WTC11 (cell line): ENCODE data around the gene RASAL3. TPM values are rescaled to one million over a fixed set of nuclear protein-coding genes. Genes with fewer than 3 reads are reported as not detected.
A peak's percentile ranks its signal among the peaks of the same experiment; 100 is the strongest.

Experiments used
- ATAC-seq: fragments of 200-7000 bp; cut with Tn5 transposase; 2 replicates; pipeline ENCODE4 v1.10.0; 2021; ENCODE audit warnings: mild to moderate bottlenecking, moderate library complexity
- CTCF ChIA-PET: fragments of 300-600 bp; sonication (Branson Sonifier 250); formaldehyde crosslinking; loops from one replicate; lab custom pipeline; 2021; ENCODE audit warnings: antibody characterized with exemption; lab: Charles Lee
- POLR2A ChIA-PET: fragments of 350-600 bp; sonication (Branson Sonifier 250); formaldehyde crosslinking; loops from one replicate; lab custom pipeline; 2021; ENCODE audit warnings: antibody characterized with exemption; lab: Charles Lee
- DNase-seq: peaks from one replicate; pipeline ENCODE4 v3.0.0; 2021; ENCODE audit warnings: low spot score
- H3K27ac Mint-ChIP-seq: 2 replicates; pipeline ENCODE4 v1.8.0; 2021; ENCODE audit warnings: mixed read lengths
- H3K27me3 Mint-ChIP-seq: 2 replicates; pipeline ENCODE4 v1.8.0; 2021; ENCODE audit warnings: low read depth, mild to moderate bottlenecking, moderate library complexity, mixed read lengths
- H3K36me3 Mint-ChIP-seq: 2 replicates; pipeline ENCODE4 v1.8.0; 2021; ENCODE audit warnings: mixed read lengths
- H3K4me1 Mint-ChIP-seq: 2 replicates; pipeline ENCODE4 v1.8.0; 2022; ENCODE audit warnings: mixed read lengths
- H3K4me3 Mint-ChIP-seq: 2 replicates; pipeline ENCODE4 v1.8.0; 2021; ENCODE audit warnings: mild to moderate bottlenecking, moderate library complexity, mixed read lengths
- H3K9me3 Mint-ChIP-seq: 2 replicates; pipeline ENCODE4 v1.8.0; 2021; ENCODE audit warnings: mixed read lengths
- GTF2I ChIP-seq: fragments of 250-450 bp; sonication (Bioruptor Pico); conservative IDR thresholded peaks from 2 replicates; pipeline ENCODE4 v1.4.0; 2021; ENCODE audit warnings: mild to moderate bottlenecking
- JUN ChIP-seq: sonication (generic); formaldehyde crosslinking; IDR thresholded peaks from 2 replicates; pipeline ENCODE4 v1.8.0; 2023; ENCODE audit warnings: mild to moderate bottlenecking, missing genetic modification reagents
- PRRX2 ChIP-seq: fragments of 250-450 bp; sonication (Bioruptor Pico); IDR thresholded peaks from 2 replicates; pipeline ENCODE4 v1.8.0; 2021; ENCODE audit warnings: mild to moderate bottlenecking
- SP1 ChIP-seq: sonication (generic); formaldehyde crosslinking; conservative IDR thresholded peaks from 2 replicates; pipeline ENCODE4 v1.8.1; 2022; ENCODE audit warnings: missing genetic modification reagents
- TP53 ChIP-seq: sonication (generic); formaldehyde crosslinking; IDR thresholded peaks from 2 replicates; pipeline ENCODE4 v1.8.1; 2023; ENCODE audit warnings: mild to moderate bottlenecking, missing genetic modification reagents
- total RNA-seq: library from RNA; stranded (reverse); gene quantifications from 3 replicates; pipeline ENCODE4 v1.2.3, GENCODE V29; 2021
- TF ChIP-seq, protein P1 (sequence below): fragments of 250-450 bp; sonication (Bioruptor Pico); IDR thresholded peaks from 2 replicates; pipeline ENCODE4 v1.9.0; 2021; ENCODE audit warnings: mild to moderate bottlenecking
- TF ChIP-seq, protein P2 (sequence below): sonication (generic); formaldehyde crosslinking; IDR thresholded peaks from 2 replicates; pipeline ENCODE4 v1.8.0; 2022; ENCODE audit warnings: mild to moderate bottlenecking, missing genetic modification reagents
- TF ChIP-seq, protein P3 (sequence below): sonication (generic); formaldehyde crosslinking; IDR thresholded peaks from 2 replicates; pipeline ENCODE4 v1.8.1; 2022; ENCODE audit warnings: mild to moderate bottlenecking, missing genetic modification reagents, moderate library complexity, borderline replicate concordance
- TF ChIP-seq, protein P4 (sequence below): sonication (generic); formaldehyde crosslinking; IDR thresholded peaks from 2 replicates; pipeline ENCODE4 v1.8.0; 2022; ENCODE audit warnings: mild to moderate bottlenecking, missing genetic modification reagents
- TF ChIP-seq, protein P5 (sequence below): sonication (generic); formaldehyde crosslinking; IDR thresholded peaks from 2 replicates; pipeline ENCODE4 v1.8.0; 2023; ENCODE audit warnings: missing genetic modification reagents, mild to moderate bottlenecking, borderline replicate concordance
- TF ChIP-seq, protein P6 (sequence below): sonication (generic); formaldehyde crosslinking; IDR thresholded peaks from 2 replicates; pipeline ENCODE4 v1.8.1; 2023; ENCODE audit warnings: mild to moderate bottlenecking, missing genetic modification reagents
- TF ChIP-seq, protein P7 (sequence below): sonication (generic); formaldehyde crosslinking; IDR thresholded peaks from 2 replicates; pipeline ENCODE4 v1.8.0; 2023; ENCODE audit warnings: mild to moderate bottlenecking, missing genetic modification reagents

The RASAL3 gene
- total RNA-seq, 1 experiment from 2014 or later, result 1.6 TPM

DNA sequence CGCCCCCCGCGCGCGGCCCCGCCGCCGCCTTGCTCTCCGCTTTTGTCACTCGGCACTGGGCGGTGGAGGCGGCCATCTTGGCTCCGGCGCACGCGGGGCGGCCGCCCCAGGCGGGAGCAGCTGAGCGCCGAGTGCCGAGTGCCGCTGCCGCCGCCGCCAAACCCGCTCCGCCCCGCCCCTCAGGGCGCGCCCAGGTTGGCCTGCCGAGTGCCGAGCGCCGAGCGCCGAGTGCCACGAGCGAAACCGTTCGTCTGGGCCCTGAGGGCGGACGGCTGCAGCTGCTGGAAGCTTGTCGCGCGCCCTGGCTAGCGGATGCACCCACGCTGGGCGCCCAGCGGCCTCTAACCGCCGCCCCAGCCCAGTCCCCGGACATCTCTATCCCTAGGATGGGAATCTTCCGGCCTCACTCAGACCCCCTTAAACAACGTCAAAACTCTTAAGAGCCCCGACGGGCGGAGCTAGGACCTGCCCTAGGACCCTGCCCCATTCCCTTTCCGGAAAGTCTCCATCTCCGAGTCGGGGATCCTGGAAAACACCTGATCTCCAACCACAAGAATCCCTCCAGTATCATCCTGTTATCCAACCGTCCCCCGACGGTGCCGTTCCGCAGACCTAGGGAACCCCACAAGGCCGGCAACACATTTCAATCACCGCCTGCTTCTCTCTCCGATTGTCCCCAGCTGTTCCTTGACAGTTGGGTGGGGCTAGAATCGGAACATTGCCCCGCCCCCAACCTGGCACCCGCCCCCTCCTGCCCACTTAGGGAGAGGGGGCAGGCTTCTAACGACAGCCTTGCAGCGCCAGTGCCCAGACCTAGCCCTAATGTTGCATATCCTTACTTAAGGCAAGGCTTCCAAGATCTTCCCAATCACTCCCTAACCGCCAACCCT lies 31.5 kb downstream of the RASAL3 start (continued):
- TF ChIP-seq SP1 (CRISPR knock-in tag), result peak; percentile 93
- TF ChIP-seq, all 79 proteins: peak for 14

DNA sequence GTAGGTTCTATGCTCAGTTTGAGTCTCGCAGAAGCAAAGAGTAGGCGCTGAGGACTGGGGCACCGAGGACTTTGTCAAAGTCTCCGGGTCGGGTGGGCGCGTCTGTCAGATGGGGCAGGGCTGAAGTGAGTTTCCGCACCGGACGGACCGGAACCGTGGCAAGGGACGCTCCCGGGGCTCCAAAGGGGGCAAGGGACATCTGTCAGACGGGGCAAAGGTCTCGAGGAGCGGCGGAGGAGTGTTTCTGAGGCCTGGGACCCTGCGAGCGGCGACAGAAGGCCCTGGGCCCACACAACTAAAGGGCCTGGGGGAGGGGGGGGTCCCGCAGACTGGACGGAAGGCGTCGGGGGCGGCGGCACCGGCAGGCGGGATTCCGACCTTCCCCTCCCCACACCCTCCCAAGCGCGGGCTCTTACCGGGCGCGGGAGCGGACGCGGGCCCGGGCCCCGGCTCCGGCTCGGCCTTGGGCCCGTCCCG lies 32.3 kb downstream of the RASAL3 start:
- POLR2A ChIA-PET, result interaction anchor here (1.0 to 2.4 kb wide), 3 partner anchors 13 to 124 kb away, joined by 3 to 22 read pairs (median 9); partner anchors contain the start of gene AKAP8L

DNA sequence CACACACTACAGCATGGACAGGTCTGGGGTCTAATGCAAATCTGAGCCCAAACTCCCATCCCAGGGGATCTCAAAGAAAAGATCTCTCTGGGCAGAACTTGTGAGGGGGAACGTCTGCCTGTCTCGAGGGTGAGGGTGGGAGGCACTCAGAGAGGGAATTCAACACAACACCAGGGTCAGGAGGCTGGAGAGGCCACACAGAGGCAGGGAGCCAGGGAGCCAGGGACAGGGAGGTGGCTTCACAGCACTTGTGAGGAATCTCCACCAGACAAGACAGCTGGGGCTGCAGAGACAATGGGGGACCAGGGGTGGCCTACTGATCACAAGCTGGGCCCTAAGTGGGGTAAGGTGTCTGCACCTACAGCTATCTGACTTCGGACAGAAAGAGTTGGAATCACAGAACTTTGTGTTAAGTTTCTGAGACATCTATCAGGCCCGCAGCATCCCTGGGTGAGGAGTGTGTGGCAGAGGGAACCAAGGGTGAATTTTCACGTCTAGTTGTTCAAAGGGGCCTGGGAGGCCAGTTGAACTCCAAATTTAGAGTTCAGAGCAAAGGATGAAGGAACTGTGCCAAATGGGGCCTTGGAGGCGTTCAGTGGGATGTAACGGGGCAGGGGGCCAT lies 32.8 kb downstream of the RASAL3 start:
- no peaks in the 10 kb centered on the region for H3K9me3 Mint-ChIP-seq
- ChIA-PET POLR2A (interaction anchor here (1.2 kb wide), 1 partner anchor 13 kb away, joined by 3 read pairs; the partner anchor contains the start of gene AKAP8L), CTCF (no interaction called here)
- no peak for ATAC-seq
- H3K36me3 Mint-ChIP-seq, result peaks cover 9% of the 10 kb centered on the region
- peak overlapping the region; percentile 50 for H3K27ac Mint-ChIP-seq
- H3K27me3 Mint-ChIP-seq, result no peaks in the 10 kb centered on the region; the same call in 1 of the 2 replicates
- DNase-seq, result no peak
- H3K4me1 Mint-ChIP-seq, result peaks cover 19% of the 10 kb centered on the region
- H3K4me3 Mint-ChIP-seq, result peak overlapping the region; percentile 93
- TF ChIP-seq JUN (CRISPR knock-in tag), result no peak
- TF ChIP-seq TP53, result no peak
- TF ChIP-seq, protein P1, sequence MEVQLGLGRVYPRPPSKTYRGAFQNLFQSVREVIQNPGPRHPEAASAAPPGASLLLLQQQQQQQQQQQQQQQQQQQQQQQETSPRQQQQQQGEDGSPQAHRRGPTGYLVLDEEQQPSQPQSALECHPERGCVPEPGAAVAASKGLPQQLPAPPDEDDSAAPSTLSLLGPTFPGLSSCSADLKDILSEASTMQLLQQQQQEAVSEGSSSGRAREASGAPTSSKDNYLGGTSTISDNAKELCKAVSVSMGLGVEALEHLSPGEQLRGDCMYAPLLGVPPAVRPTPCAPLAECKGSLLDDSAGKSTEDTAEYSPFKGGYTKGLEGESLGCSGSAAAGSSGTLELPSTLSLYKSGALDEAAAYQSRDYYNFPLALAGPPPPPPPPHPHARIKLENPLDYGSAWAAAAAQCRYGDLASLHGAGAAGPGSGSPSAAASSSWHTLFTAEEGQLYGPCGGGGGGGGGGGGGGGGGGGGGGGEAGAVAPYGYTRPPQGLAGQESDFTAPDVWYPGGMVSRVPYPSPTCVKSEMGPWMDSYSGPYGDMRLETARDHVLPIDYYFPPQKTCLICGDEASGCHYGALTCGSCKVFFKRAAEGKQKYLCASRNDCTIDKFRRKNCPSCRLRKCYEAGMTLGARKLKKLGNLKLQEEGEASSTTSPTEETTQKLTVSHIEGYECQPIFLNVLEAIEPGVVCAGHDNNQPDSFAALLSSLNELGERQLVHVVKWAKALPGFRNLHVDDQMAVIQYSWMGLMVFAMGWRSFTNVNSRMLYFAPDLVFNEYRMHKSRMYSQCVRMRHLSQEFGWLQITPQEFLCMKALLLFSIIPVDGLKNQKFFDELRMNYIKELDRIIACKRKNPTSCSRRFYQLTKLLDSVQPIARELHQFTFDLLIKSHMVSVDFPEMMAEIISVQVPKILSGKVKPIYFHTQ (CRISPR knock-in tag), result no peak
- TF ChIP-seq, protein P2, sequence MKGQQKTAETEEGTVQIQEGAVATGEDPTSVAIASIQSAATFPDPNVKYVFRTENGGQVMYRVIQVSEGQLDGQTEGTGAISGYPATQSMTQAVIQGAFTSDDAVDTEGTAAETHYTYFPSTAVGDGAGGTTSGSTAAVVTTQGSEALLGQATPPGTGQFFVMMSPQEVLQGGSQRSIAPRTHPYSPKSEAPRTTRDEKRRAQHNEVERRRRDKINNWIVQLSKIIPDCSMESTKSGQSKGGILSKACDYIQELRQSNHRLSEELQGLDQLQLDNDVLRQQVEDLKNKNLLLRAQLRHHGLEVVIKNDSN, result no peak
- TF ChIP-seq, protein P3, sequence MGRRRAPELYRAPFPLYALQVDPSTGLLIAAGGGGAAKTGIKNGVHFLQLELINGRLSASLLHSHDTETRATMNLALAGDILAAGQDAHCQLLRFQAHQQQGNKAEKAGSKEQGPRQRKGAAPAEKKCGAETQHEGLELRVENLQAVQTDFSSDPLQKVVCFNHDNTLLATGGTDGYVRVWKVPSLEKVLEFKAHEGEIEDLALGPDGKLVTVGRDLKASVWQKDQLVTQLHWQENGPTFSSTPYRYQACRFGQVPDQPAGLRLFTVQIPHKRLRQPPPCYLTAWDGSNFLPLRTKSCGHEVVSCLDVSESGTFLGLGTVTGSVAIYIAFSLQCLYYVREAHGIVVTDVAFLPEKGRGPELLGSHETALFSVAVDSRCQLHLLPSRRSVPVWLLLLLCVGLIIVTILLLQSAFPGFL, result no peak
- TF ChIP-seq PRRX2 (CRISPR knock-in tag), result no peak
- TF ChIP-seq, protein P4, sequence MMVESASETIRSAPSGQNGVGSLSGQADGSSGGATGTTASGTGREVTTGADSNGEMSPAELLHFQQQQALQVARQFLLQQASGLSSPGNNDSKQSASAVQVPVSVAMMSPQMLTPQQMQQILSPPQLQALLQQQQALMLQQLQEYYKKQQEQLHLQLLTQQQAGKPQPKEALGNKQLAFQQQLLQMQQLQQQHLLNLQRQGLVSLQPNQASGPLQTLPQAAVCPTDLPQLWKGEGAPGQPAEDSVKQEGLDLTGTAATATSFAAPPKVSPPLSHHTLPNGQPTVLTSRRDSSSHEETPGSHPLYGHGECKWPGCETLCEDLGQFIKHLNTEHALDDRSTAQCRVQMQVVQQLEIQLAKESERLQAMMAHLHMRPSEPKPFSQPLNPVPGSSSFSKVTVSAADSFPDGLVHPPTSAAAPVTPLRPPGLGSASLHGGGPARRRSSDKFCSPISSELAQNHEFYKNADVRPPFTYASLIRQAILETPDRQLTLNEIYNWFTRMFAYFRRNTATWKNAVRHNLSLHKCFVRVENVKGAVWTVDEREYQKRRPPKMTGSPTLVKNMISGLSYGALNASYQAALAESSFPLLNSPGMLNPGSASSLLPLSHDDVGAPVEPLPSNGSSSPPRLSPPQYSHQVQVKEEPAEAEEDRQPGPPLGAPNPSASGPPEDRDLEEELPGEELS (CRISPR knock-in tag), result no peak
- TF ChIP-seq, protein P5, sequence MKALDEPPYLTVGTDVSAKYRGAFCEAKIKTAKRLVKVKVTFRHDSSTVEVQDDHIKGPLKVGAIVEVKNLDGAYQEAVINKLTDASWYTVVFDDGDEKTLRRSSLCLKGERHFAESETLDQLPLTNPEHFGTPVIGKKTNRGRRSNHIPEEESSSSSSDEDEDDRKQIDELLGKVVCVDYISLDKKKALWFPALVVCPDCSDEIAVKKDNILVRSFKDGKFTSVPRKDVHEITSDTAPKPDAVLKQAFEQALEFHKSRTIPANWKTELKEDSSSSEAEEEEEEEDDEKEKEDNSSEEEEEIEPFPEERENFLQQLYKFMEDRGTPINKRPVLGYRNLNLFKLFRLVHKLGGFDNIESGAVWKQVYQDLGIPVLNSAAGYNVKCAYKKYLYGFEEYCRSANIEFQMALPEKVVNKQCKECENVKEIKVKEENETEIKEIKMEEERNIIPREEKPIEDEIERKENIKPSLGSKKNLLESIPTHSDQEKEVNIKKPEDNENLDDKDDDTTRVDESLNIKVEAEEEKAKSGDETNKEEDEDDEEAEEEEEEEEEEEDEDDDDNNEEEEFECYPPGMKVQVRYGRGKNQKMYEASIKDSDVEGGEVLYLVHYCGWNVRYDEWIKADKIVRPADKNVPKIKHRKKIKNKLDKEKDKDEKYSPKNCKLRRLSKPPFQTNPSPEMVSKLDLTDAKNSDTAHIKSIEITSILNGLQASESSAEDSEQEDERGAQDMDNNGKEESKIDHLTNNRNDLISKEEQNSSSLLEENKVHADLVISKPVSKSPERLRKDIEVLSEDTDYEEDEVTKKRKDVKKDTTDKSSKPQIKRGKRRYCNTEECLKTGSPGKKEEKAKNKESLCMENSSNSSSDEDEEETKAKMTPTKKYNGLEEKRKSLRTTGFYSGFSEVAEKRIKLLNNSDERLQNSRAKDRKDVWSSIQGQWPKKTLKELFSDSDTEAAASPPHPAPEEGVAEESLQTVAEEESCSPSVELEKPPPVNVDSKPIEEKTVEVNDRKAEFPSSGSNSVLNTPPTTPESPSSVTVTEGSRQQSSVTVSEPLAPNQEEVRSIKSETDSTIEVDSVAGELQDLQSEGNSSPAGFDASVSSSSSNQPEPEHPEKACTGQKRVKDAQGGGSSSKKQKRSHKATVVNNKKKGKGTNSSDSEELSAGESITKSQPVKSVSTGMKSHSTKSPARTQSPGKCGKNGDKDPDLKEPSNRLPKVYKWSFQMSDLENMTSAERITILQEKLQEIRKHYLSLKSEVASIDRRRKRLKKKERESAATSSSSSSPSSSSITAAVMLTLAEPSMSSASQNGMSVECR (CRISPR knock-in tag), result no peak
- TF ChIP-seq, protein P6, sequence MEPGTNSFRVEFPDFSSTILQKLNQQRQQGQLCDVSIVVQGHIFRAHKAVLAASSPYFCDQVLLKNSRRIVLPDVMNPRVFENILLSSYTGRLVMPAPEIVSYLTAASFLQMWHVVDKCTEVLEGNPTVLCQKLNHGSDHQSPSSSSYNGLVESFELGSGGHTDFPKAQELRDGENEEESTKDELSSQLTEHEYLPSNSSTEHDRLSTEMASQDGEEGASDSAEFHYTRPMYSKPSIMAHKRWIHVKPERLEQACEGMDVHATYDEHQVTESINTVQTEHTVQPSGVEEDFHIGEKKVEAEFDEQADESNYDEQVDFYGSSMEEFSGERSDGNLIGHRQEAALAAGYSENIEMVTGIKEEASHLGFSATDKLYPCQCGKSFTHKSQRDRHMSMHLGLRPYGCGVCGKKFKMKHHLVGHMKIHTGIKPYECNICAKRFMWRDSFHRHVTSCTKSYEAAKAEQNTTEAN (CRISPR knock-in tag), result no peak
- TF ChIP-seq GTF2I, result no peak

More for the DNA sequence above, 32.3 kb downstream of the RASAL3 start:
- Mint-ChIP-seq H3K4me1 (peaks cover 19% of the 10 kb centered on the region), H3K4me3 (peak overlapping the region; percentile 93), H3K9me3 (no peaks in the 10 kb centered on the region), H3K27ac (peak overlapping the region; percentile 50), H3K27me3 (no peaks in the 10 kb centered on the region; the same call in 1 of the 2 replicates), H3K36me3 (peaks cover 5% of the 10 kb centered on the region)
- ATAC-seq, result no peak; the same call in 1 of the 2 replicates
- CTCF ChIA-PET, result interaction anchor here (1.3 to 1.9 kb wide), 3 partner anchors 13 to 123 kb away, joined by 7 to 22 read pairs (median 14); partner anchors contain the start of gene AKAP8L
- DNase-seq, result no peak
- TF ChIP-seq, protein P7, sequence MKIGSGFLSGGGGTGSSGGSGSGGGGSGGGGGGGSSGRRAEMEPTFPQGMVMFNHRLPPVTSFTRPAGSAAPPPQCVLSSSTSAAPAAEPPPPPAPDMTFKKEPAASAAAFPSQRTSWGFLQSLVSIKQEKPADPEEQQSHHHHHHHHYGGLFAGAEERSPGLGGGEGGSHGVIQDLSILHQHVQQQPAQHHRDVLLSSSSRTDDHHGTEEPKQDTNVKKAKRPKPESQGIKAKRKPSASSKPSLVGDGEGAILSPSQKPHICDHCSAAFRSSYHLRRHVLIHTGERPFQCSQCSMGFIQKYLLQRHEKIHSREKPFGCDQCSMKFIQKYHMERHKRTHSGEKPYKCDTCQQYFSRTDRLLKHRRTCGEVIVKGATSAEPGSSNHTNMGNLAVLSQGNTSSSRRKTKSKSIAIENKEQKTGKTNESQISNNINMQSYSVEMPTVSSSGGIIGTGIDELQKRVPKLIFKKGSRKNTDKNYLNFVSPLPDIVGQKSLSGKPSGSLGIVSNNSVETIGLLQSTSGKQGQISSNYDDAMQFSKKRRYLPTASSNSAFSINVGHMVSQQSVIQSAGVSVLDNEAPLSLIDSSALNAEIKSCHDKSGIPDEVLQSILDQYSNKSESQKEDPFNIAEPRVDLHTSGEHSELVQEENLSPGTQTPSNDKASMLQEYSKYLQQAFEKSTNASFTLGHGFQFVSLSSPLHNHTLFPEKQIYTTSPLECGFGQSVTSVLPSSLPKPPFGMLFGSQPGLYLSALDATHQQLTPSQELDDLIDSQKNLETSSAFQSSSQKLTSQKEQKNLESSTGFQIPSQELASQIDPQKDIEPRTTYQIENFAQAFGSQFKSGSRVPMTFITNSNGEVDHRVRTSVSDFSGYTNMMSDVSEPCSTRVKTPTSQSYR (CRISPR knock-in tag), result no peak
